Lung microvascular endothelial cell (primary cell): Measurements from ENCODE around the gene ADRA2C. TPM values are rescaled to one million over a fixed set of nuclear protein-coding genes. Genes with fewer than 3 reads are reported as not detected.

ENCODE experiments used
- DNase-seq, 2 donors: peaks; one replicate each; pipeline versions ENCODE4 v3.0.0 to v3.0.0-alpha.2; 2010; ENCODE audit warnings: low read depth in 2 of 2
- total RNA-seq: library from RNA; depleted of rRNA; stranded (reverse); fragments of >200 nt; gene quantifications from 2 replicates; pipeline ENCODE4 v1.2.1, GENCODE V29; 2014

The ADRA2C gene
- total RNA-seq, 1 donor from 2014 or later, result under 0.01 TPM

DNA sequence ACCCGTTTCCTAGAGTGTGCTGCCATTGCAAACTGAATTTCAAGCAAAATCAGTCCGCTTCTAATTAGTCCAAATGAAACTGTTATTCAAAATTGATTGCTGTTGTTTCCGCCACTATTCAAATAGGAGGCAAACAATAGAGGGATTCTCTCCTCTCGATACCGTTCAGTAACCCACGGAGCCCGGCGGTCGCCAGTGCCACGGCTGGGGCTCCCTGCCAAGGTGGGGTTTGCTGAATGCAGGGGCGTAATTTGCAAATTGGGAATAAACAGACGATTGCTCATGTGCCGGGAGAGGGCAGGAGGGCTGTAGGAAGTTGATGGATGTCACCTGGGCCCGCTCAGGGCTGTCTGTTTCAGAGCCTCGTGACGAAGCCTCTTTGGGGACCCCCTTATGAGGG is 8.8 kb downstream of the ADRA2C start:
- no peak for DNase-seq

- DNase-seq, result no peak
Observed at GRCh38 chr4:3775576-3775975, 9.4 kb downstream of the ADRA2C start.

- DNase-seq, result no peak
Observed at GRCh38 chr4:3776166-3777032, 10.2 kb downstream of the ADRA2C start.

DNA sequence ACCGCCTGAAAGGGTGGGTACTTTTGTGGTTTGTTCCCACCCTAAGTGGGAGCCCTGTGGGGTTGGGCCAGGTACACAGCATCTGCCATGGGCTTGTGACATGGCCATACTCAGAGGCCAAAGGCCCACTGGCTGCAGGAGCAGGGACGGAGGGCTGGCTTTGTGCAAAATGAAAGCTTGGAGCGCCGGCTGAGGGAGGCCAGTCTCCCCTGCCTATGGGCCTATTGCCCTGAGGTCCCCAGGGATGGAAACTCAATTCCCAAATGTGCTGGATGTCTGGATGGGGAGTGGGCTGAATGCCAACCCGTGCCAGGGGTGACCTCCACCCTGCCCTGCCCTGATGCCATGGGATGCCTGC is 10.8 kb downstream of the ADRA2C start:
- no peak for DNase-seq

GRCh38 chr4:3777669-3778068 is 11.5 kb downstream of the ADRA2C start:
- no peak for DNase-seq

GRCh38 chr4:3779509-3779908 is 13.3 kb downstream of the ADRA2C start:
- DNase-seq, result no peak

DNA sequence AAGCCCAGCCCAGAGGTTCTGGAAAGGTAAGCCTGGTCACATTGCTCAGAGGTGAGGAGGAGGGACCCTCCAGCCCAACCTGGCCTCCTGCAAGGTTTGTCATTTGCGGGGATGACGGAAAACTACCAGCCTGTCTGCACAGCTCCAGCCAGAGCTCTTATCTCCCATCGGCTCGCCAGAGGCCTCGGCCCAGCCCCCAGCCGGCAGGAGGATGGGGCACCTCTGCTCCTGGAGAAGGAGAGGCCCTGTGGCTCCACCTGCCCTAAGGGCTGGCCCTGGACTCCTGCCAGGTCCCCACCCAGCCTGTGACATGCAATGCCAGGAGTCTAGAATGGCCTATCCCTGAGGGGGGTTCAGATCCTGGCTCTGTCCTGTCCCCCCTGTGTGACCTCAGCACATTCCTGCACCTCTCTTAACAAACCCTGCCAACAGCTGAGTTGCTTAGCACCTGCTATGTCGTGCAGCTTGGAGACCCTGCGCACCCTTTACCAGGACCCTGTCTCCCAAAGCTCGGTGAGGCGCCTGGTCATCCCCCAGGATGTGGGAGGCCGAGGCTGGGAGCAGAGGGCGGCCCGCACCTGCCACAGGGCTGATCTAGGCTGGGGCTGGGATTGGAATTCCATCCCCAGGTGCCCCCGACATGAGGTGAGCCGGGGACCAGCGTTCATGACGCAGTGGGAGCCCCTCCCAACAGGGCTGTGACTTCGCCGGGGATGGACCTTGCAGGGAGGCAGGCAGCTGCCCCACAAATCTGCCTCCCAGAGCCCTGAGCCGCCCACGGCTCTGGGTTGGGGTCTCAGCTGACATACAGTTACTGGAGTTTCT is 14.4 kb downstream of the ADRA2C start:
- no peak for DNase-seq

DNA sequence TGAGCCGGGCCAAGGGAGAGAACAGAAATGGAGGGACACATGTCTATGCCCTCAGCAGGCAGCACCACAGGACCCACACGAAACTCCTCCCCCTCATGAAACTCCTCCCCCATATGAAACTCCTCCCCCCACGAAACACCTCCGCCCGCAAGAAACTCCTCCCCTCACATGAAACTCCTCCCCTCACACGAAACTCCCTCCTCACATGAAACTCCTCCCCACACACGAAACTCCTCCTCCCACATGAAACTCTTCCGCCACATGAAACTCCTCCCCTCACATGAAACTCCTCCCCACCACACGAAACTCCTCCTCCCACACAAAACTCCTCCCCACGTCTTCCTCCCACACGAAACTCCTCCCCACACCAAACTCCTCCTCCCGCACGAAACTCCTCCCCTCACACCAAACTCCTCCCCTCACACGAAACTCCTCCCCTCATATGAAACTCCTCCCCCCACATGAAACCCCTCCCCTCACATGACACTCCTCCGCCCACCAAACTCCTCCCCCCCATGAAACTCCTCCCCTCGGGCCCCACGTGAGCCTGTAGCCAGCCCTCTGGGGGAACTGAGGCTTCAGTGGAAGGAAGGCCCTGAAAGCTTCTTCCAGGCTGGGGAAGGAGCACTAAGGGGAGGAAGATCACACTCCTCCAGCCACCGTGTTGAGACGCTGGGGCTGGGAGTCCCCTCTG is 15.2 kb downstream of the ADRA2C start:
- DNase-seq, result peak in 1 of 2 donors; percentile 12

DNA sequence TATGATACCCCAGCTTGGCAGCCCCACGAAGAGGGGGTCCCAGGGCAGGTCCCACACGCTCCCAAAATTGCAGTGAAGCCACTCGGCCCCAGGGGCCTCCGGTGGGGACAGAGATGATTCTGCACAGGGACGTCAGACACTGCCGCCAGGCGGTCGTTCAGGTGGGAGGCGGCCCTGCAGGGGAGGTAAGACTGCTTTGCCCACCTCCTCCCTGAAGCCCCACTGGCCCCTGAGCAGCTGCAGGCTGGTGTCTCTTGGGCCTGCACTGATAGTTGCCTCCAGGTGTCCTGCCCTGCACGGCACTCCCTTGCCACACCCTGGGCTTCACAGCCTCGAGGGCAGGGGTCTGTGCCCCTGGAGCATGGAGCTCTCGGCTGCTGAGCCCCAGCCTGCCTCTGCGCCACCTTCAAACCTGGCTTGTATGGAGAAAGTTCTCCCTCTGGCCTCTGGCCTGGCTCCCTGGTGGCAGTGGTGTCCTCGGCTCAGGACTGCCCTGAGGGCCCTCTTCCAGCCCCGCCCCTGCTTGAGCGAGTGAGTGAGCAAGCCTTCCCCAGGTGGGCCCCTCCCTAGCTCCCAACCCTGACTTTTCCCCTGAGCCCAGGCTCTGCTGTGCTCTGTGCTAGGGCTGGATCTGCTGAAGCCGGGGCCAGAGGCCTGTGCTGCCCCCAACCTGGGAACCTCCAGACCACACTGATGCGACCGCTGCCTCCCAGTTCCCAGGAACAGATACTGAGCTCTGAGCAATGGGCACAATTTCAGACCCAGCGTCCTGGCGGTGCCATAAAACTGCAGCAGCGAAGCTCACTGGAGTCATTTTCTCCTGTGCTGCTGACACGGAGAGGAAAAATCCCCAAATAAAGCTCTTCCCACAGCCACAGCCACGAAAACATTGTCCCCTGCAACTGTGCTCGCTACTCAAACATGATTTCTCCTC is 16.1 kb downstream of the ADRA2C start:
- DNase-seq, result no peak

DNA sequence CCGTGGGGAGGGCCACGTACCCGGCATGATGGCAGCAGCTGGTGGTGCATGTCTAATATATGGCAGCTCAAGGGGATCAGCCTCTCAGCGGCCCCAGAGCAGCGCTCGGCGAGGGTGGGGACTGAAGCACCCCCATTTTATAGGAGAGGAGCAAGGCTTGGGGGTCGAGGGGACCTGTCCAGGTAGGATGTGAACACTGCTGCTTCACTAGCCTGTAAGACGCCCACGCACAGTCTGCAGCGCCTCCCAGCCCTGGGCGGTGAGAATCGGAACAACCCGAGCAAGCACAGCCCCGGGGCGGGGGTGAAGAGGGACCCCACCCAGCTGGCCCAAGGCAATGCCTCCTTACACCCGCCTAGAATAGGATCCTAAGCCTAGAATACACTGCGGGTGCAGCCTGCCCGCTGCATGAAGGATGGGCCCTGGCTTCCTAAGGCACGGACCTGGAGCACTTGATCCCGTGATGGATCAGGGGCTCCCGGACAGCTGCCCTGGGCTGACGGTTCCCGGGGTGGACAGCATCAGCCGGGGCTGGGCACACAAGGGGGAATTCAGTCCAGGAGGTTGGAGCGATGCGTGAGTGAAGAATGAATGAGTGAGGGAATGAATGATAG is 17.6 kb downstream of the ADRA2C start:
- peak in 1 of 2 donors; percentile 20 for DNase-seq

- DNase-seq, result no peak
Observed at GRCh38 chr4:3784454-3785291, 18.5 kb downstream of the ADRA2C start.

DNA sequence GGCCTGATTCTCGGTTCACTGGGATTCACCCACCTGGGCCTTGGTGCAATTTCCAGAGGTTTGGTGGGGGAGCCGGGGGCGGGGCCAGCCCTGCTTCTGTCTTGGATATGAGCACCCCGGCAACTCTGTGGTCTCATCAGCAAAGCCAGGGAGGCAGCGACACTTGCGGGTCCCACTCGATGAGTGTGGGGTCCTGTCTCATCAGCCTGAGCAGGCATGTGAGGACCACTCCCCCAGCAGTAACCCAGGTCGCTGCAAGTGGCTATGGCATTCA is 19.0 kb downstream of the ADRA2C start:
- DNase-seq, result no peak

DNA sequence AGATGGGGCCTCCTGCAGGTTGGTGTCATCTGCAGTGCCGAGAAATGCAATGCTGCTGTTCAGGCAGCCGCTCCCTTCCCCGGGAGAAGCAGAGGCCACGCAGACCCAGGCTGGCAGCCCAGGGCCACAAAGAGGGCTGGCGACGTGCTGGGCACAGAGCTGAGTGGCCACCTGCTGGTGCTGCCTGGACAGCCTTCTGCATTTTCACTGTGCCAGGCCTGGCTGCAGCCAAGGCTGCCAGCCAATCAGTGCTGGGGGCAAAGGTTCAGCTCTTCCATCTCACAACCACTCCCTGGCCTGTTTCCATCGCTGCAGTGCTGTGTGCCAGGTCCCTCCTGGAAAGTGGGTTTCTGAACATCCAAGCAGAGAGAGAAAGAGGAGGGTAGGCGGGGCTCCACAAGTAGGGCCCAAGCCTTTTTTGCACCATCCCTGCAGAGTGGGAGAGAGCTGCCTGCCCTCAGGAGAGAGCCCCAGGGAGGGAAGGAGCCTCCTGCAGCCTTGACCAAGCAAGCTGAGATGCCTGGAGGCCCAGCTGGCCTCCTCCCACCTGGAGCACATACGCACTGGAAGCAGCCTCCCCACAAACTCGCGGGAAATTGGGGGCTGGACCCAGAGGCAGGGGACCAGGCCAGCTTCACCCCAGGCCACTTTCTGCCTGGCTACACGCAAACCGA is 20.1 kb downstream of the ADRA2C start:
- DNase-seq, result peak in 1 of 2 donors; percentile 36

DNA sequence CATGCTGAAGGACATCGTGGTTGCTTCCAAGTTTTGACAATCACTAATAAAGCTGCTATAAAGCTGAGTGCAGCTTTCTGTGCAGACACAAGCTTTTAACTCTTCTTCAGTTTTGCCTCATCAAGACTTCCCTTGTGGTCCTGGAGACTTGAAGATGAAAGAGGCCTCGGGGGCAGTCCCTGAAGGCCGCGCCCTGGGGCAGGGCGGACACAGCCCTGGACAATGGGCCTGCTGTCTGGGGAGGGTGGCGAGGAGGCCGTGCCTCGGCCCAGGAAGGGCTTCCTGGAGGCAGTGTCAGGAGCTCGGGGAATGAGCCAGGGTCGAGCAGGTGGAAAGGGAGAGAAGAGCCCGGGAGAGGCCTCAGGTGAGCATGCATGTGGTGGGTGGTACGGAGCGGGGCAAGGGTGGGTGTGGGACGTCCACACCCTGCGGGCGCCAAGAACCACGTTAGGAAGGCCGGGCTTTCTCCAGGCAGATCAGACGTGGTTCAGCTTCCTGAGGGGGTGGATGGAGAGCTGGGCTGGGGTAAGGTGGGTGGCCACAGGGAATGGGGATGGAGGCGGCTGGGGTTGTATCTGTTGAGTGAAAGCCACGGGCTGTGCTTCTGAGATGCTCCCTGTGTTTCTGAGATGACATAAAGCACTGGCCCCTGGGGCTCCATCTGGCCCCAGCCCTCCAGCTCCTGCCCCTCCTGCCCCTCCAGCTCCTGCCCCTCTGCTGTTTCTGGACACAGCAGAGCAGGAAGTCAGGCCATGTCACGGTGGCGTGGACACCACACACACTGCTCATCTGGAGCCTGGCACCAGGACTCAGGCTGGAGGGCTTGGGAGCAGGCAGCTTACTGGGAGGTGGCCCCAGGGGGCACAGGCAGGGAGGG is 21.5 kb downstream of the ADRA2C start:
- no peak for DNase-seq

- DNase-seq, result no peak
Observed at GRCh38 chr4:3788366-3788660, 22.1 kb downstream of the ADRA2C start.

GRCh38 chr4:3789587-3789986 is 23.4 kb downstream of the ADRA2C start:
- DNase-seq, result no peak

DNA sequence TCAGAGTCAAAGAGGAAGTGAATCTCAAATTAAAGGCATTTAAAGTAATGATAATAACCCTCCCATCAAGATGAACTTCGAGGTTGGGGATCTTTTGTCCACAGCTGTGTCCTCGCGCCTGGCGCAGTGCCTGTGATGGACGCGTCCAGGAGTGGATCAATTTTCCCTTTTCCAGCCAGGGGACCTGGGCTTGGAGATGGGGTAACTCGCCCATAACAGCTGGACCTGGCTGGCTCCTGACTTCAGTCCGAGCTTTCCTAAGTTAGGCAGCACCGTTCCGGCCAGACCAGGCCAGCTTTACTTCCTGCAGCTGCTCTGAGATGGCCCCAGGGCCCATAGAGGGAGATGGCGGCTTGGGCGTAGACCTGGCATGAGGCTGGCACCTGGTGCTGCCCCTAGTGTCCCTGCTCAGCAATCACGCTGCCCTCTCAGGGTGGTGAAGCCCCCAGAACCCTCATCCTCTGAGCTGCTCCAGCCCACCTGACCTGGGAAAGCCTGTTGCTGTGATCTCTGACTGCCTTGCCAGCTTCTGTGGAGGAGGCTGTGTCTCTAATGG is 23.9 kb downstream of the ADRA2C start:
- no peak for DNase-seq

- no peak for DNase-seq
Observed at GRCh38 chr4:3791256-3791655, 25.1 kb downstream of the ADRA2C start.
